B cell (primary cell): ENCODE data around the gene NVL. TPM values are rescaled to one million over a fixed set of nuclear protein-coding genes. Genes with fewer than 3 reads are reported as not detected.

ENCODE experiments used
- ATAC-seq: fragments of 200-7000 bp; cut with Tn5 transposase; one replicate; pipeline ENCODE4 v1.10.0; 2021; ENCODE audit warnings: low read depth, mild to moderate bottlenecking, moderate number of reproducible peaks, moderate library complexity
- CTCF ChIA-PET: fragments of 350-600 bp; sonication (Branson Sonifier 250); formaldehyde crosslinking; loops from one replicate; lab custom pipeline; 2021; ENCODE audit warnings: antibody characterized with exemption, inconsistent platforms; lab: Charles Lee
- POLR2A ChIA-PET: fragments of 350-600 bp; sonication (Branson Sonifier 250); formaldehyde crosslinking; loops from one replicate; lab custom pipeline; 2021; ENCODE audit warnings: antibody characterized with exemption; lab: Charles Lee
- DNase-seq: peaks from one replicate; pipeline ENCODE4 v3.0.0; 2013
- H2AFZ ChIP-seq: 2 replicates; pipeline ENCODE4 v1.6.1; 2012; ENCODE audit warnings: mild to moderate bottlenecking, low read depth, low read length; ENCODE audit not compliant: insufficient read depth, poor library complexity, severe bottlenecking
- H3K27ac ChIP-seq, 2 donors: 1 replicate in 1 of 2; 2 replicates in 1 of 2; pipeline ENCODE4 v1.5.1; 2012 to 2013; ENCODE audit warnings: low read length in 2 of 2, mild to moderate bottlenecking in 2 of 2, moderate library complexity in 1 of 2
- H3K27me3 ChIP-seq, 4 experiments: fragments of 200-600 bp in 1 of 4; sonication (generic) in 1 of 4; replicated peaks in 1 of 4; 1 replicate in 2 of 4; 2 replicates in 2 of 4; pipeline versions ENCODE4 v1.6.1 to v1.7.0; 2013 to 2016; ENCODE audit warnings: low read length in 3 of 4, mild to moderate bottlenecking in 2 of 4, mixed read lengths in 1 of 4, moderate library complexity in 1 of 4; ENCODE audit not compliant: insufficient read depth in 4 of 4, control insufficient read depth in 3 of 4; ENCODE audit errors: control extremely low read depth in 1 of 4
- H3K36me3 ChIP-seq, 2 experiments: replicated peaks in 1 of 2; 1 replicate in 1 of 2; 2 replicates in 1 of 2; pipeline versions ENCODE4 v1.6.1 to v1.7.1; 2013; ENCODE audit warnings: low read length in 1 of 2; ENCODE audit not compliant: insufficient read depth in 2 of 2, control insufficient read depth in 1 of 2; ENCODE audit errors: control extremely low read depth in 1 of 2, extremely low read depth in 1 of 2
- H3K4me1 ChIP-seq, 2 donors: fragments of 200-600 bp in 1 of 2; sonication (generic) in 1 of 2; 1 replicate in 1 of 2; 2 replicates in 1 of 2; pipeline versions ENCODE4 v1.5.1 to v1.6.1; 2013 to 2017; ENCODE audit warnings: low read length in 2 of 2; ENCODE audit not compliant: control insufficient read depth in 2 of 2, insufficient read depth in 2 of 2
- H3K4me2 ChIP-seq: replicated peaks from 2 replicates; pipeline ENCODE3; 2012; ENCODE audit warnings: mild to moderate bottlenecking, low read depth, low read length; ENCODE audit not compliant: poor library complexity, severe bottlenecking
- H3K4me3 ChIP-seq, 5 experiments: fragments of 200-600 bp in 1 of 5; sonication (generic) in 1 of 5; 1 replicate in 3 of 5; 2 replicates in 2 of 5; pipeline versions ENCODE4 v1.5.1 to v1.7.0; 2011 to 2016; ENCODE audit warnings: low read length in 4 of 5, mild to moderate bottlenecking in 4 of 5, low read depth in 2 of 5, control low read depth in 1 of 5, moderate library complexity in 1 of 5; ENCODE audit not compliant: insufficient read depth in 1 of 5; ENCODE audit errors: control extremely low read depth in 1 of 5, extremely low read depth in 1 of 5
- H3K79me2 ChIP-seq: fragments of 200-600 bp; sonication (generic); one replicate; pipeline ENCODE4 v1.6.0; 2016; ENCODE audit warnings: low read length; ENCODE audit not compliant: control insufficient read depth, insufficient read depth
- H3K9ac ChIP-seq: fragments of 200-600 bp; sonication (generic); 2 replicates; pipeline ENCODE4 v1.6.1; 2017; ENCODE audit warnings: mild to moderate bottlenecking, low read length, moderate library complexity
- H3K9me3 ChIP-seq, 3 donors: one replicate each; pipeline versions ENCODE4 v1.6.1 to v1.7.1; 2013; ENCODE audit warnings: low read length in 2 of 3; ENCODE audit not compliant: control insufficient read depth in 2 of 3, insufficient read depth in 1 of 3; ENCODE audit errors: control extremely low read depth in 1 of 3
- H4K20me1 ChIP-seq: 2 replicates; pipeline ENCODE4 v1.6.0; 2012; ENCODE audit warnings: mild to moderate bottlenecking, low read length; ENCODE audit not compliant: insufficient read depth, control insufficient read depth, poor library complexity, severe bottlenecking
- H3K27ac Mint-ChIP-seq: one replicate; pipeline ENCODE4 v1.8.0; 2021; ENCODE audit warnings: mixed read lengths
- H3K27me3 Mint-ChIP-seq: one replicate; pipeline ENCODE4 v1.8.0; 2021; ENCODE audit warnings: mixed read lengths
- H3K4me1 Mint-ChIP-seq: one replicate; pipeline ENCODE4 v1.8.0; 2021; ENCODE audit warnings: mixed read lengths
- H3K4me3 Mint-ChIP-seq: one replicate; pipeline ENCODE4 v1.8.0; 2021; ENCODE audit warnings: mixed read lengths
- H3K9me3 Mint-ChIP-seq: one replicate; pipeline ENCODE4 v1.8.0; 2022; ENCODE audit warnings: mixed read lengths; ENCODE audit not compliant: insufficient read depth
- CTCF ChIP-seq: fragments of 200-600 bp; IDR thresholded peaks from one replicate; pipeline ENCODE4 v1.8.0; 2022; ENCODE audit warnings: antibody characterized with exemption, mild to moderate bottlenecking
- EZH2 ChIP-seq: IDR thresholded peaks from 2 replicates; pipeline ENCODE4 v1.6.1; 2012; ENCODE audit warnings: borderline replicate concordance, low read depth, mild to moderate bottlenecking, moderate library complexity, low read length; ENCODE audit not compliant: insufficient read depth, poor library complexity, severe bottlenecking
- WGBS: methylation state at CpG from one replicate; pipeline ENCODE4 v1.1.5; 2013; ENCODE audit warnings: missing lambda C conversion rate; ENCODE audit not compliant: insufficient coverage; 5-methylcytosine and 5-hydroxymethylcytosine counted together
- intact Hi-C: fragments of 100-400 bp; cut with micrococcal nuclease; formaldehyde crosslinking; loops from one replicate; pipeline ENCODE4 v1.10.0; 2022
- polyA plus RNA-seq: library from polyadenylated mRNA; depleted of rRNA; stranded (reverse); fragments of >200 nt; gene quantifications from 2 replicates; pipeline ENCODE4 v1.2.3, GENCODE V29; 2012
- total RNA-seq, 2 donors: library from RNA; stranded (reverse); fragments of 120-200 nt in 1 of 2; gene quantifications; 1 replicate in 1 of 2; 2 replicates in 1 of 2; pipeline versions ENCODE4 v1.2.3 to v1.2.4, GENCODE V29; 2013 to 2022

NVL gene
- total and polyA plus RNA-seq, 2 donors (not counting 1 experiment from before 2014, with no cell fraction given) = 28.1 to 45.5 TPM

DNA sequence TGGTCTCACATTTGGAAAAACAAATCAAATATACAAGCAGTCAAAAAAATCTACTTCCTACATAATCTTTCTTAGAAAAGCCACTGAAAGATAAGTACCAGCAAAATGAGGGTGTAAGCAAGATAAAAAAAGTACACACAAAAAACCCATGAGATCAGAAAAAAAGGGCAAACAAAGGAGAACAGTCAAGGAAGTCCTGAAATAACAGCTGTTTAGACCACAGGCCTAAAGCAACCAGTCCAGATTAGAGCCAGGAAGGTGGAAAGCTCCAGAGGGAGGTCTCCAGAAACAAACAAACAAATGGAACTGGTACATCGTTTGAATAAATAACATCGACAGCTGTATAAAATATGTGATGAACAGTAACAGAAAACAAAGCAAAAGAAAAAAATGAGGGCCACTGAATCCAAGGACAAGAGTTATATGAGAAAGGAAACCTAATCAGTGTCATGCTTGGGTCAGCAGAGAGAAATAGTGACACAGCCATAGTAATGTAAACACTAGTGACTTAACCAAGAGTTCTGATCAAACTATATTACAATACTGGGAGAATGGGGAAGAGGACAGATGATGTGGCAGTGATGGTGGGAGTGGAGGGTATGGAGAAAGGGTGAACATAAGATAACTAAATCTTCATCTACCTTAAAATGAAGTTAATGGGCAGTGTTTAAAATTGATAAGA, 67.5 kb downstream of the NVL start:
- no peak overlapping the region for H3K9ac ChIP-seq
- no peak overlapping the region for H3K27ac ChIP-seq
- no peaks in the 10 kb centered on the region for H3K27me3 ChIP-seq
- no peak for DNase-seq
- intact Hi-C loops = no loop called here
- H3K9me3 ChIP-seq = no peaks in the 10 kb centered on the region
- ChIA-PET CTCF (no interaction called here), POLR2A (no interaction called here)
- Mint-ChIP-seq H3K4me3 (no peak overlapping the region), H3K27ac (no peak overlapping the region), H3K4me1 (peaks cover 13% of the 10 kb centered on the region), H3K27me3 (no peaks in the 10 kb centered on the region), H3K9me3 (no peaks in the 10 kb centered on the region)
- no peak for ATAC-seq
- H3K4me2 ChIP-seq = no peak overlapping the region
- no peak overlapping the region for H2AFZ ChIP-seq
- H3K4me3 ChIP-seq = no peak overlapping the region
- H3K4me1 ChIP-seq = peaks cover 8 to 10% of the 10 kb centered on the region in 2 donors
- 100% methylated on average over 2 of the region's 2 CpGs for WGBS
- H3K79me2 ChIP-seq = no peaks in the 10 kb centered on the region
- H3K36me3 ChIP-seq = peaks cover 0 to 17% of the 10 kb centered on the region in 2 experiments
- H4K20me1 ChIP-seq = no peaks in the 10 kb centered on the region
- no peak for TF ChIP-seq EZH2
- TF ChIP-seq CTCF = no peak

- peaks cover 0 to 11% of the 10 kb centered on the region in 2 experiments for H3K36me3 ChIP-seq
- no peaks in the 10 kb centered on the region for H3K4me1 ChIP-seq
- intact Hi-C loops = no loop called here
- no peaks in the 10 kb centered on the region for H3K4me1 Mint-ChIP-seq
- no peak overlapping the region for H3K27ac Mint-ChIP-seq
- H3K27me3 ChIP-seq = no peaks in the 10 kb centered on the region
- no peak overlapping the region for H3K4me3 Mint-ChIP-seq
- no peak overlapping the region for H3K4me3 ChIP-seq
- no peaks in the 10 kb centered on the region for H4K20me1 ChIP-seq
- ATAC-seq (no peak), DNase-seq (no peak)
- WGBS = 97% methylated on average over 5 of the region's 5 CpGs
- H2AFZ ChIP-seq = no peak overlapping the region
- CTCF ChIA-PET = interaction anchor here (1.1 to 1.2 kb wide), 2 partner anchors 67 to 89 kb away, joined by 3 read pairs; no protein-coding TSS in a partner anchor
- peaks cover 4% of the 10 kb centered on the region for H3K79me2 ChIP-seq
- H3K27me3 Mint-ChIP-seq = no peaks in the 10 kb centered on the region
- no peak overlapping the region for H3K9ac ChIP-seq
- no peak overlapping the region for H3K27ac ChIP-seq
- H3K4me2 ChIP-seq = no peak overlapping the region
- TF ChIP-seq EZH2 = no peak
- no peak for TF ChIP-seq CTCF
- H3K9me3 ChIP-seq = no peaks in the 10 kb centered on the region
- POLR2A ChIA-PET = interaction anchor here (0.7 kb wide), 1 partner anchor 14 kb away, joined by 7 read pairs; no protein-coding TSS in a partner anchor
- no peaks in the 10 kb centered on the region for H3K9me3 Mint-ChIP-seq
These were observed 70.0 kb downstream of the NVL start for GRCh38 chr1:224259986-224260385.
